ENCODE measurements around the gene SH3BP2. TPM values are rescaled to one million over a fixed set of nuclear protein-coding genes. Genes with fewer than 3 reads are reported as not detected.

Gene SH3BP2
- polyA plus RNA-seq, 2 donors = 14.3 to 45.1 TPM

GRCh38 chr4:2870082-2870481 lies 77.2 kb downstream of the SH3BP2 start:
- Histone ChIP-seq H3K4me3 (ENCODE audit: low read depth in 1 of 2, low read length in 2 of 2) (no peak overlapping the region), H3K36me3 (ENCODE audit: control insufficient read depth in 2 of 2, insufficient read depth in 2 of 2, low read length in 1 of 2) (no peaks in the 10 kb centered on the region), H3K9me3 (ENCODE audit: control insufficient read depth in 2 of 2, insufficient read depth in 1 of 2, low read depth in 1 of 2, low read length in 1 of 2) (no peaks in the 10 kb centered on the region), H3K27ac (ENCODE audit: low read depth in 2 of 2, low read length in 1 of 2) (no peak overlapping the region), H3K4me1 (ENCODE audit: control insufficient read depth in 2 of 2, insufficient read depth in 2 of 2, low read length in 1 of 2) (peaks cover 0 to 4% of the 10 kb centered on the region in 2 donors), H3K27me3 (ENCODE audit: control insufficient read depth in 1 of 2, insufficient read depth in 2 of 2, low read length in 2 of 2) (no peaks in the 10 kb centered on the region)
- 55 to 70% methylated on average over 2 of the region's 2 CpGs for WGBS, 2 donors

- no peaks in the 10 kb centered on the region for H3K9me3 ChIP-seq (ENCODE audit: control insufficient read depth in 2 of 2, insufficient read depth in 1 of 2, low read depth in 1 of 2, low read length in 1 of 2)
- no peaks in the 10 kb centered on the region for H3K27me3 ChIP-seq (ENCODE audit: control insufficient read depth in 1 of 2, insufficient read depth in 2 of 2, low read length in 2 of 2)
- peaks cover 0 to 4% of the 10 kb centered on the region in 2 donors for H3K4me1 ChIP-seq (ENCODE audit: control insufficient read depth in 2 of 2, insufficient read depth in 2 of 2, low read length in 1 of 2)
- 88 to 95% methylated on average over 4 of the region's 4 CpGs for WGBS, 2 donors
- H3K36me3 ChIP-seq (ENCODE audit: control insufficient read depth in 2 of 2, insufficient read depth in 2 of 2, low read length in 1 of 2) = no peaks in the 10 kb centered on the region
- no peak overlapping the region for H3K4me3 ChIP-seq (ENCODE audit: low read depth in 1 of 2, low read length in 2 of 2)
- no peak overlapping the region for H3K27ac ChIP-seq (ENCODE audit: low read depth in 2 of 2, low read length in 1 of 2)
Measured at GRCh38 chr4:2871466-2871865, 78.6 kb downstream of the SH3BP2 start.

GRCh38 chr4:2871911-2872310 lies 79.0 kb downstream of the SH3BP2 start:
- Histone ChIP-seq H3K9me3 (ENCODE audit: control insufficient read depth in 2 of 2, insufficient read depth in 1 of 2, low read depth in 1 of 2, low read length in 1 of 2) (no peaks in the 10 kb centered on the region), H3K27ac (ENCODE audit: low read depth in 2 of 2, low read length in 1 of 2) (no peak overlapping the region), H3K27me3 (ENCODE audit: control insufficient read depth in 1 of 2, insufficient read depth in 2 of 2, low read length in 2 of 2) (no peaks in the 10 kb centered on the region), H3K36me3 (ENCODE audit: control insufficient read depth in 2 of 2, insufficient read depth in 2 of 2, low read length in 1 of 2) (no peaks in the 10 kb centered on the region), H3K4me3 (ENCODE audit: low read depth in 1 of 2, low read length in 2 of 2) (no peak overlapping the region), H3K4me1 (ENCODE audit: control insufficient read depth in 2 of 2, insufficient read depth in 2 of 2, low read length in 1 of 2) (peaks cover 0 to 4% of the 10 kb centered on the region in 2 donors)
- WGBS, 2 donors = 55 to 57% methylated on average over 2 of the region's 2 CpGs

- Histone ChIP-seq H3K9me3 (ENCODE audit: control insufficient read depth in 2 of 2, insufficient read depth in 1 of 2, low read depth in 1 of 2, low read length in 1 of 2) (no peaks in the 10 kb centered on the region), H3K27ac (ENCODE audit: low read depth in 2 of 2, low read length in 1 of 2) (no peak overlapping the region), H3K36me3 (ENCODE audit: control insufficient read depth in 2 of 2, insufficient read depth in 2 of 2, low read length in 1 of 2) (no peaks in the 10 kb centered on the region), H3K4me1 (ENCODE audit: control insufficient read depth in 2 of 2, insufficient read depth in 2 of 2, low read length in 1 of 2) (peaks cover 0 to 4% of the 10 kb centered on the region in 2 donors), H3K4me3 (ENCODE audit: low read depth in 1 of 2, low read length in 2 of 2) (no peak overlapping the region), H3K27me3 (ENCODE audit: control insufficient read depth in 1 of 2, insufficient read depth in 2 of 2, low read length in 2 of 2) (no peaks in the 10 kb centered on the region)
- WGBS, 2 donors = 54 to 58% methylated on average over 1 of the region's 1 CpG
Measured at GRCh38 chr4:2873329-2873728, 80.4 kb downstream of the SH3BP2 start.

- 95 to 98% methylated on average over 7 of the region's 7 CpGs for WGBS, 2 donors
- H3K4me1 ChIP-seq (ENCODE audit: control insufficient read depth in 2 of 2, insufficient read depth in 2 of 2, low read length in 1 of 2) = no peaks in the 10 kb centered on the region
- H3K9me3 ChIP-seq (ENCODE audit: control insufficient read depth in 2 of 2, insufficient read depth in 1 of 2, low read depth in 1 of 2, low read length in 1 of 2) = no peaks in the 10 kb centered on the region
- no peak overlapping the region for H3K27ac ChIP-seq (ENCODE audit: low read depth in 2 of 2, low read length in 1 of 2)
- H3K36me3 ChIP-seq (ENCODE audit: control insufficient read depth in 2 of 2, insufficient read depth in 2 of 2, low read length in 1 of 2) = peaks cover 0 to 4% of the 10 kb centered on the region in 2 donors
- H3K27me3 ChIP-seq (ENCODE audit: control insufficient read depth in 1 of 2, insufficient read depth in 2 of 2, low read length in 2 of 2) = no peaks in the 10 kb centered on the region
- H3K4me3 ChIP-seq (ENCODE audit: low read depth in 1 of 2, low read length in 2 of 2) = no peak overlapping the region
Measured at GRCh38 chr4:2874861-2875260, 82.0 kb downstream of the SH3BP2 start.

- H3K27me3 ChIP-seq (ENCODE audit: control insufficient read depth in 1 of 2, insufficient read depth in 2 of 2, low read length in 2 of 2) = no peaks in the 10 kb centered on the region
- H3K27ac ChIP-seq (ENCODE audit: low read depth in 2 of 2, low read length in 1 of 2) = no peak overlapping the region
- WGBS, 2 donors = 87% methylated on average over 3 of the region's 3 CpGs
- H3K4me1 ChIP-seq (ENCODE audit: control insufficient read depth in 2 of 2, insufficient read depth in 2 of 2, low read length in 1 of 2) = no peaks in the 10 kb centered on the region
- H3K9me3 ChIP-seq (ENCODE audit: control insufficient read depth in 2 of 2, insufficient read depth in 1 of 2, low read depth in 1 of 2, low read length in 1 of 2) = no peaks in the 10 kb centered on the region
- peaks cover 0 to 4% of the 10 kb centered on the region in 2 donors for H3K36me3 ChIP-seq (ENCODE audit: control insufficient read depth in 2 of 2, insufficient read depth in 2 of 2, low read length in 1 of 2)
- no peak overlapping the region for H3K4me3 ChIP-seq (ENCODE audit: low read depth in 1 of 2, low read length in 2 of 2)
Measured at GRCh38 chr4:2875556-2875955, 82.7 kb downstream of the SH3BP2 start.

GRCh38 chr4:2878346-2878745 lies 85.5 kb downstream of the SH3BP2 start:
- WGBS, 2 donors = 91 to 92% methylated on average over 5 of the region's 5 CpGs
- H3K27ac ChIP-seq (ENCODE audit: low read depth in 2 of 2, low read length in 1 of 2) = no peak overlapping the region
- H3K4me1 ChIP-seq (ENCODE audit: control insufficient read depth in 2 of 2, insufficient read depth in 2 of 2, low read length in 1 of 2) = no peaks in the 10 kb centered on the region
- peaks cover 3 to 7% of the 10 kb centered on the region in 2 donors for H3K36me3 ChIP-seq (ENCODE audit: control insufficient read depth in 2 of 2, insufficient read depth in 2 of 2, low read length in 1 of 2)
- no peaks in the 10 kb centered on the region for H3K27me3 ChIP-seq (ENCODE audit: control insufficient read depth in 1 of 2, insufficient read depth in 2 of 2, low read length in 2 of 2)
- H3K4me3 ChIP-seq (ENCODE audit: low read depth in 1 of 2, low read length in 2 of 2) = no peak overlapping the region
- no peaks in the 10 kb centered on the region for H3K9me3 ChIP-seq (ENCODE audit: control insufficient read depth in 2 of 2, insufficient read depth in 1 of 2, low read depth in 1 of 2, low read length in 1 of 2)

- H3K36me3 ChIP-seq (ENCODE audit: control insufficient read depth in 2 of 2, insufficient read depth in 2 of 2, low read length in 1 of 2) = peaks cover 3 to 7% of the 10 kb centered on the region in 2 donors
- no peaks in the 10 kb centered on the region for H3K9me3 ChIP-seq (ENCODE audit: control insufficient read depth in 2 of 2, insufficient read depth in 1 of 2, low read depth in 1 of 2, low read length in 1 of 2)
- WGBS, 2 donors = 77 to 78% methylated on average over 5 of the region's 5 CpGs
- H3K27ac ChIP-seq (ENCODE audit: low read depth in 2 of 2, low read length in 1 of 2) = no peak overlapping the region
- H3K4me3 ChIP-seq (ENCODE audit: low read depth in 1 of 2, low read length in 2 of 2) = no peak overlapping the region
- no peaks in the 10 kb centered on the region for H3K27me3 ChIP-seq (ENCODE audit: control insufficient read depth in 1 of 2, insufficient read depth in 2 of 2, low read length in 2 of 2)
- no peaks in the 10 kb centered on the region for H3K4me1 ChIP-seq (ENCODE audit: control insufficient read depth in 2 of 2, insufficient read depth in 2 of 2, low read length in 1 of 2)
Measured at GRCh38 chr4:2879026-2879425, 86.1 kb downstream of the SH3BP2 start.

- no peaks in the 10 kb centered on the region for H3K9me3 ChIP-seq (ENCODE audit: control insufficient read depth in 2 of 2, insufficient read depth in 1 of 2, low read depth in 1 of 2, low read length in 1 of 2)
- H3K36me3 ChIP-seq (ENCODE audit: control insufficient read depth in 2 of 2, insufficient read depth in 2 of 2, low read length in 1 of 2) = peaks cover 11 to 17% of the 10 kb centered on the region in 2 donors
- H3K4me1 ChIP-seq (ENCODE audit: control insufficient read depth in 2 of 2, insufficient read depth in 2 of 2, low read length in 1 of 2) = no peaks in the 10 kb centered on the region
- WGBS, 2 donors = 83% methylated on average over 3 of the region's 3 CpGs
- no peak overlapping the region for H3K4me3 ChIP-seq (ENCODE audit: low read depth in 1 of 2, low read length in 2 of 2)
- no peaks in the 10 kb centered on the region for H3K27me3 ChIP-seq (ENCODE audit: control insufficient read depth in 1 of 2, insufficient read depth in 2 of 2, low read length in 2 of 2)
- H3K27ac ChIP-seq (ENCODE audit: low read depth in 2 of 2, low read length in 1 of 2) = no peak overlapping the region
Measured at GRCh38 chr4:2881431-2881830, 88.5 kb downstream of the SH3BP2 start.

- Histone ChIP-seq H3K4me3 (ENCODE audit: low read depth in 1 of 2, low read length in 2 of 2) (no peak overlapping the region), H3K27me3 (ENCODE audit: control insufficient read depth in 1 of 2, insufficient read depth in 2 of 2, low read length in 2 of 2) (no peaks in the 10 kb centered on the region), H3K36me3 (ENCODE audit: control insufficient read depth in 2 of 2, insufficient read depth in 2 of 2, low read length in 1 of 2) (peaks cover 12 to 21% of the 10 kb centered on the region in 2 donors), H3K9me3 (ENCODE audit: control insufficient read depth in 2 of 2, insufficient read depth in 1 of 2, low read depth in 1 of 2, low read length in 1 of 2) (no peaks in the 10 kb centered on the region), H3K4me1 (ENCODE audit: control insufficient read depth in 2 of 2, insufficient read depth in 2 of 2, low read length in 1 of 2) (no peaks in the 10 kb centered on the region), H3K27ac (ENCODE audit: low read depth in 2 of 2, low read length in 1 of 2) (no peak overlapping the region)
- WGBS, 2 donors = 96 to 98% methylated on average over 1 of the region's 1 CpG
Measured at GRCh38 chr4:2882341-2882740, 89.5 kb downstream of the SH3BP2 start.

Data from esophagus (tissue), 2 donors.